ENCODE measurements around the gene ERBIN. TPM values are rescaled to one million over a fixed set of nuclear protein-coding genes. Genes with fewer than 3 reads are reported as not detected.

Gene ERBIN
- polyA plus RNA-seq, 1 of the 3 experiments (the other 2 are of a cell fraction) = 10.3 TPM

GRCh38 chr5:65900746-65901145 lies 25.6 kb upstream of the ERBIN start:
- H4K20me1 ChIP-seq (ENCODE audit: insufficient read depth) = no peaks in the 10 kb centered on the region
- 92% methylated on average over 2 of the region's 2 CpGs for WGBS (ENCODE audit: low lambda C conversion rate)
- no peak overlapping the region for H3K9ac ChIP-seq
- H3K27ac ChIP-seq (ENCODE audit: low read depth in 2 of 2, low read length in 1 of 2) = no peak overlapping the region
- H3K79me2 ChIP-seq (ENCODE audit: insufficient read depth) = no peaks in the 10 kb centered on the region
- H3F3A ChIP-seq (replicated peaks; ENCODE audit: insufficient read depth) = no peaks in the 10 kb centered on the region
- no peaks in the 10 kb centered on the region for H3K27me3 ChIP-seq (ENCODE audit: insufficient read depth)
- no peaks in the 10 kb centered on the region for H3K36me3 ChIP-seq (replicated peaks in 1 of 2; ENCODE audit: control insufficient read depth in 1 of 2, insufficient read depth in 2 of 2, low read length in 1 of 2)
- H3K4me1 ChIP-seq (ENCODE audit: control insufficient read depth in 1 of 2, insufficient read depth in 2 of 2, low read depth in 1 of 2, low read length in 1 of 2) = no peaks in the 10 kb centered on the region
- H3K4me2 ChIP-seq = no peak overlapping the region
- TF ChIP-seq TEAD4 (IDR thresholded peaks at IDR 0.05; ENCODE audit: borderline replicate concordance, insufficient read depth) (no peak), SMC3 (IDR thresholded peaks at IDR 0.05; ENCODE audit: low read depth, low read length) (no peak), JUND (IDR thresholded peaks at IDR 0.05) (no peak), IRF3 (IDR thresholded peaks at IDR 0.05; ENCODE audit: low read depth, low read length) (no peak), FOSL2 (IDR thresholded peaks at IDR 0.05; ENCODE audit: borderline replicate concordance, low read depth) (no peak), CHD2 (IDR thresholded peaks at IDR 0.05; ENCODE audit: low read length, partially characterized antibody) (no peak)
- ChIA-PET CTCF (no interaction called here), POLR2A (no interaction called here)
- no peaks in the 10 kb centered on the region for H3K9me2 ChIP-seq
- no peak overlapping the region for H3K4me3 ChIP-seq (ENCODE audit: low read depth in 2 of 2, low read length in 1 of 2)
- DNase-seq = no peak
- no peak overlapping the region for H2AFZ ChIP-seq (ENCODE audit: low read depth)
- H3K9me3 ChIP-seq = no peaks in the 10 kb centered on the region

GRCh38 chr5:65902104-65902503 lies 24.3 kb upstream of the ERBIN start:
- Histone ChIP-seq H3K36me3 (replicated peaks in 1 of 2; ENCODE audit: control insufficient read depth in 1 of 2, insufficient read depth in 2 of 2, low read length in 1 of 2) (no peaks in the 10 kb centered on the region), H3K79me2 (ENCODE audit: insufficient read depth) (no peaks in the 10 kb centered on the region), H3K27ac (ENCODE audit: low read depth in 2 of 2, low read length in 1 of 2) (no peak overlapping the region), H3K9me2 (no peaks in the 10 kb centered on the region), H3K4me3 (ENCODE audit: low read depth in 2 of 2, low read length in 1 of 2) (no peak overlapping the region), H4K20me1 (ENCODE audit: insufficient read depth) (no peaks in the 10 kb centered on the region), H2AFZ (ENCODE audit: low read depth) (no peak overlapping the region), H3K9ac (no peak overlapping the region), H3K4me1 (ENCODE audit: control insufficient read depth in 1 of 2, insufficient read depth in 2 of 2, low read depth in 1 of 2, low read length in 1 of 2) (no peaks in the 10 kb centered on the region), H3K4me2 (no peak overlapping the region), H3F3A (replicated peaks; ENCODE audit: insufficient read depth) (no peaks in the 10 kb centered on the region), H3K9me3 (no peaks in the 10 kb centered on the region), H3K27me3 (ENCODE audit: insufficient read depth) (no peaks in the 10 kb centered on the region)
- DNase-seq = no peak
- WGBS (ENCODE audit: low lambda C conversion rate) = 84% methylated on average over 4 of the region's 4 CpGs
- CTCF ChIA-PET = interaction anchor here (1.6 kb wide), 1 partner anchor 23 kb away, joined by 3 read pairs; no protein-coding TSS in a partner anchor
- TF ChIP-seq RAD21 (IDR thresholded peaks at IDR 0.05; ENCODE audit: low read length) (no peak), CTCF (IDR thresholded peaks at IDR 0.05) (no peak), MEF2A (IDR thresholded peaks at IDR 0.05; ENCODE audit: borderline replicate concordance, low read depth) (no peak), EP300 (IDR thresholded peaks at IDR 0.05; ENCODE audit: borderline replicate concordance in 1 of 2, low read depth in 1 of 2, low read length in 1 of 2) (no peak)
- POLR2A ChIA-PET = no interaction called here

All from SK-N-SH (cell line).